Measurements from ENCODE around the gene ZNF446.

The ZNF446 gene

GRCh38 chr19:58474291-58474996 lies 1.7 kb upstream of the ZNF446 start:
- H3K9me2 ChIP-seq (replicated peaks; ENCODE audit: control insufficient read depth, low read length): no peaks in the 10 kb centered on the region
- peak overlapping the region; percentile 97; the same call in 1 of the 2 replicates for H3K4me3 ChIP-seq (ENCODE audit: low read length)
- H3K9me3 ChIP-seq (ENCODE audit: control insufficient read depth, insufficient read depth, low read length): no peaks in the 10 kb centered on the region
- H3F3A ChIP-seq (ENCODE audit: control insufficient read depth, insufficient read depth): peaks cover 12% of the 10 kb centered on the region
- peaks cover 22% of the 10 kb centered on the region for H3K4me1 ChIP-seq (ENCODE audit: control insufficient read depth, low read length)
- no peak overlapping the region for H3K27ac ChIP-seq (ENCODE audit: low read depth, low read length)
- TF ChIP-seq CTCF (IDR thresholded peaks at IDR 0.05; ENCODE audit: low read depth, low read length, poor library complexity, severe bottlenecking) (no peak), EZH2phosphoT487 (IDR thresholded peaks at IDR 0.05; ENCODE audit: borderline replicate concordance, low read length) (no peak)
- no peaks in the 10 kb centered on the region; the same call in 1 of the 2 replicates for H4K20me1 ChIP-seq (ENCODE audit: control insufficient read depth, insufficient read depth, low read depth, low read length)
- H3K36me3 ChIP-seq (ENCODE audit: control insufficient read depth, low read length): peaks cover 31% of the 10 kb centered on the region
- H3K27me3 ChIP-seq (ENCODE audit: control insufficient read depth, low read length): no peaks in the 10 kb centered on the region
- peak overlapping the region; percentile 100 for H3K4me2 ChIP-seq (ENCODE audit: low read length)
- peaks cover 2% of the 10 kb centered on the region for H3K79me2 ChIP-seq (ENCODE audit: control insufficient read depth, low read length)

GRCh38 chr19:58474997-58475713 lies 997 bp upstream of the ZNF446 start:
- Histone ChIP-seq H3K27me3 (ENCODE audit: control insufficient read depth, low read length) (no peaks in the 10 kb centered on the region), H3K4me2 (ENCODE audit: low read length) (peak overlapping the region; percentile 100), H3K79me2 (ENCODE audit: control insufficient read depth, low read length) (no peaks in the 10 kb centered on the region), H3K9me3 (ENCODE audit: control insufficient read depth, insufficient read depth, low read length) (no peaks in the 10 kb centered on the region), H4K20me1 (ENCODE audit: control insufficient read depth, insufficient read depth, low read depth, low read length) (no peaks in the 10 kb centered on the region; the same call in 1 of the 2 replicates), H3K27ac (ENCODE audit: low read depth, low read length) (peak overlapping the region; percentile 79), H3K9me2 (replicated peaks; ENCODE audit: control insufficient read depth, low read length) (no peaks in the 10 kb centered on the region), H3F3A (ENCODE audit: control insufficient read depth, insufficient read depth) (peaks cover 12% of the 10 kb centered on the region), H3K4me1 (ENCODE audit: control insufficient read depth, low read length) (peaks cover 22% of the 10 kb centered on the region), H3K36me3 (ENCODE audit: control insufficient read depth, low read length) (peaks cover 26% of the 10 kb centered on the region), H3K4me3 (ENCODE audit: low read length) (peak overlapping the region; percentile 97)
- TF ChIP-seq CTCF (IDR thresholded peaks at IDR 0.05; ENCODE audit: low read depth, low read length, poor library complexity, severe bottlenecking): no peak
- TF ChIP-seq EZH2phosphoT487 (IDR thresholded peaks at IDR 0.05; ENCODE audit: borderline replicate concordance, low read length): no peak

GRCh38 chr19:58476498-58477015 lies 405 bp downstream of the ZNF446 start:
- TF ChIP-seq EZH2phosphoT487 (IDR thresholded peaks at IDR 0.05; ENCODE audit: borderline replicate concordance, low read length) (no peak), CTCF (IDR thresholded peaks at IDR 0.05; ENCODE audit: low read depth, low read length, poor library complexity, severe bottlenecking) (no peak)
- Histone ChIP-seq H3K27me3 (ENCODE audit: control insufficient read depth, low read length) (no peaks in the 10 kb centered on the region), H4K20me1 (ENCODE audit: control insufficient read depth, insufficient read depth, low read depth, low read length) (no peaks in the 10 kb centered on the region; the same call in 1 of the 2 replicates), H3K27ac (ENCODE audit: low read depth, low read length) (peak overlapping the region; percentile 79), H3K79me2 (ENCODE audit: control insufficient read depth, low read length) (no peaks in the 10 kb centered on the region), H3K9me3 (ENCODE audit: control insufficient read depth, insufficient read depth, low read length) (no peaks in the 10 kb centered on the region), H3K36me3 (ENCODE audit: control insufficient read depth, low read length) (peaks cover 21% of the 10 kb centered on the region), H3K4me1 (ENCODE audit: control insufficient read depth, low read length) (peaks cover 22% of the 10 kb centered on the region), H3K4me3 (ENCODE audit: low read length) (peak overlapping the region; percentile 97), H3K9me2 (replicated peaks; ENCODE audit: control insufficient read depth, low read length) (no peaks in the 10 kb centered on the region), H3K4me2 (ENCODE audit: low read length) (peak overlapping the region; percentile 100), H3F3A (ENCODE audit: control insufficient read depth, insufficient read depth) (peaks cover 12% of the 10 kb centered on the region)

All from DOHH2 (cell line).